Testis (tissue), 2 donors: ENCODE measurements around the gene CAMK2N1.

Source experiments
- CTCF ChIP-seq, 3 experiments: fragments of 450-650 bp in 2 of 3; fragments of 200-600 bp in 1 of 3; sonication (generic) in 1 of 3; IDR thresholded peaks; one replicate each; pipeline ENCODE4 v1.5.1; 2016 to 2019; ENCODE audit warnings: antibody characterized with exemption in 3 of 3, mild to moderate bottlenecking in 2 of 3, moderate library complexity in 1 of 3
- POLR2A ChIP-seq: fragments of 450-650 bp; IDR thresholded peaks from one replicate; pipeline ENCODE4 v1.6.1; 2017; ENCODE audit warnings: antibody characterized with exemption, mild to moderate bottlenecking, moderate library complexity

- no peak for TF ChIP-seq CTCF (IDR thresholded peaks at IDR 0.05)
- TF ChIP-seq POLR2A = no peak
These were observed 12.1 kb downstream of the CAMK2N1 start for GRCh38 chr1:20473894-20474293.
